ENCODE measurements around the gene STAG1.
A peak's percentile ranks its signal among the peaks of the same experiment; 100 is the strongest.
"Not testable (repeated sequence)": the region's sequence is repeated elsewhere in the genome, so short reads cannot be mapped to it uniquely, and the experiment has no call there.

The STAG1 gene

DNA sequence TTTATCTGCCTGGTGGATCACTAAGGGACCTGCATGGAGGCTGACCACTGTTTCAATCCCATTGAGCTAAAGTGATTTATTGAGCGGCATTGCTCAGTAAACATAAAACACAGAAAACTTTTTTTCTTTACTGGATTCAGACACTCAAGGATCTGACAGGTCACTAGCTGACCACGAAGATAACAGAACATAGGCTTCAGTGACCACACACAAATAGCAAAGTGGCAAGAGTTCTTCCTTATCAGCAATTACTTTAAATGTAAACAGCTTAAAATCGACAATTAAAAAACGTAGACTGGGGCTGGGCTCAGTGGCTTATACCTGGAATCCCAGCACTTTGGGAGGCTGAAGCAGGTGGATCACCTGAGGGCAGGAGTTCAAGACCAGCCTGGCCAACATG is 48.7 kb downstream of the STAG1 start:
- no peak for DNase-seq (ENCODE audit: low read depth)

DNA sequence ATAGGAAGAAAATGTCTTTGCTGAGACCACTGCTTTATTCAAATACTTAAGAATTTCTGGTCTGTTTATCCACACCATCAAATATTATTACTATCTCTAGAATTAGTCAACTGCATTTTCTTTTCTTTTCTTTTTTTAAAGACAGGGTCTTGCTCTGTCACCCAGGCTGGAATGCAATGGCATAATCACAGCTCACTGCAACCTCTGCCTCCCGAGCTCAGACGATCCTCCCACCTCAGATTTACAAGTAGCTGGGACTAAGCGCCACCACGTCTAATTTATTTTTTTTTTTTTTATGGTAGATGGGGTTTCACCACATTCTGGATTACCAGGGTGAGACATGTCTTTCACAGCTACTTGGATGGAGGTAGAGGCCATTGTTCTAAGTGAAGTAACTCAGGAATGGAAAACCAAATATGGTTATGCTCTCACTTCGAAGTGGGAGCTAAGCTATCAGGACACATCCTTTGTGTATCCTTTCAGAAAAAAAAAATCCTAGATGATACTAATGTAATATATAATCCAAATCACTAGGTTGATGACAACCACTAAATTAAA is 52.8 kb downstream of the STAG1 start:
- DNase-seq (ENCODE audit: low read depth) = no peak

DNA sequence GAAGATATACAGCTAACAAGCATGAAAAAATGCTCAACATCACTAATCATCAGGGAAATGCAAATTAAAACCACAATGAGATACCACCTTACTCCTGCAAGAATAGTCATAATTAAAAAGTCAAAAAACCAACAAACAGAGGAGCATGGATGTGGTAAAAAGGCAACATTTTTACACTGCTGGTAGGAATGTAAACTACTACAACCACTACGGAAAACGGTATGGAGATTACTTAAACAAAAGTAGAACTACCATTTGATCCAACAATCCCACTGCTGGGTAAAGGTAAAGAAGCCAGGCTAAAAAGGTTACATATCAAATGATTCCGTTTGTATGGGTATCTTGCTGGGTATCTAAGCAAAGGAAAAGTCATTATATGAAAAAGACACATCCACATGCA is 53.8 kb downstream of the STAG1 start:
- no peak for DNase-seq (ENCODE audit: low read depth)

DNA sequence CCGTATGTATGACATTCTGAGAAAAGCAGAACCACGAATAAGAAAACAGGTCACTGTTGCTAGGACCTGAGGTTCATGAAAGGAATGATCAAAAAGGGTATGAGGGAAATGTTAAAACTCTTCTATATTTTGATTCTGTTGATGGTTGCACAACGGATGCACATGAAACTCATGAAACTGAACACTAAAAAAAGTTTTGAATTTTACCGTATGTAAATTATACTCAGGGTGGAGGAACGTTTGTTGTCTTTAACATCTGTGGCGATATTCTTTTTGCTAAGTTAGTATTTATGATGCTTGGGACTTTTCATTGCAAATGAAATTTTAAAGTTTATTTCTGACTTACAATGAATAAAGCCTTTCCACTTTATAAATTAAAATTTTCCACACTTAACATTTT is 55.4 kb downstream of the STAG1 start:
- no peak for DNase-seq (ENCODE audit: low read depth)

DNA sequence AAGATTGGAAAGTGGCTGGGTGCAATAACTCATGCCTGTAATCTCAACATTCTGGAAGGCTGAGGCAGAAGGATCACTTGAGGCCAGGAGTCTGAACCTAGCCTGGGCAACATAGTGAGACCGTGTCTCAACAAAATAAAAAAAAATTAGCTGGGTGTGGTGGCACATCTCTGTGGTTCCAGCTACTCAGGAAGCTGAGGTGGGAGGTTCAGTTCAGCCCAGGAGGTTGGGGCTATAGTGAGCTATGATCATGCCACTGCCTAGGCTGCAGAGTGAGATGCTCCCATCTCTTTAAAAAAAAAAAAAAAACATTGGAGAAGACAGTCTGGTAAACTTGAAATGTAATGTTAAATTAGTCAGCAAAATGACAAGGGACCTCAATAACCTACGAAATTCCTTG is 57.9 kb downstream of the STAG1 start:
- DNase-seq (ENCODE audit: low read depth) = no peak

DNA sequence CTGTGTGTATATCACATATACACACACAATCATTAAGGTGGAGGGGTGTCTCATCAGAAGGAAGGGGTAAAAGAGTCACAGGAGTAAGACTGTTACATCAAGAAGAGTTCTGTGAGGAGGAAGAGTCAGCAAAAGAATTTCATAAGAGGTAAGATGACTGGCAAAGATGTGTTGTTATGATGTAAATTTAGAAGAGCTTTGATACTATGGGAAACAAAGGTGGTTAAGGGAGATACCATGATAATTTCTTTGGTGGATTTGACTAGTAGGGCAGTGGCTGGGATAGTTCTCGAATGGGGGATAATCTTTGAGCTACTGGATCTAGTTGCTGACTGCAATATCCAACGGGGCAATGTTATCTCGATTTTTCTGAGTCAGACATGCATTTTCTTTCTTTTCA is 61.6 kb downstream of the STAG1 start:
- DNase-seq (ENCODE audit: low read depth) = no peak

DNA sequence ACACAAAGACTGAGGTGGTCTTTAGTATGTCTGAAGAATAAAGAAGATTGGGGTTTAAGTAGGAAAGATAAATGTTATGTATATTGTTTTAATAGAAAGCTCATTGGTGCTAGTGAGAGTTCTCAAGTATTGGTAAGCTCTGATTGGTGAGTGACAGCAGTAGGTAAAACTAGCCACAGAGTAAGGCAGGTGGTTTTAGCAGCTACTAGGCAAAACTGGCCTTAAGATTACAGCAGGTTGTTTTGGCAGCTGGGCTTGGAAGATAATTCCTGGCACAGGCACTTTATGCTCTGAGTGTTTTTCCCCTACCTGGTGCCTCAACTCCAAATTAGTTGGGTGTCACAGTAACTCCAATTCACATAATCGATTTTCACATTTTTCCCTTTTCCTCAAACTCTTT is 66.3 kb downstream of the STAG1 start:
- DNase-seq (ENCODE audit: low read depth) = no peak

DNA sequence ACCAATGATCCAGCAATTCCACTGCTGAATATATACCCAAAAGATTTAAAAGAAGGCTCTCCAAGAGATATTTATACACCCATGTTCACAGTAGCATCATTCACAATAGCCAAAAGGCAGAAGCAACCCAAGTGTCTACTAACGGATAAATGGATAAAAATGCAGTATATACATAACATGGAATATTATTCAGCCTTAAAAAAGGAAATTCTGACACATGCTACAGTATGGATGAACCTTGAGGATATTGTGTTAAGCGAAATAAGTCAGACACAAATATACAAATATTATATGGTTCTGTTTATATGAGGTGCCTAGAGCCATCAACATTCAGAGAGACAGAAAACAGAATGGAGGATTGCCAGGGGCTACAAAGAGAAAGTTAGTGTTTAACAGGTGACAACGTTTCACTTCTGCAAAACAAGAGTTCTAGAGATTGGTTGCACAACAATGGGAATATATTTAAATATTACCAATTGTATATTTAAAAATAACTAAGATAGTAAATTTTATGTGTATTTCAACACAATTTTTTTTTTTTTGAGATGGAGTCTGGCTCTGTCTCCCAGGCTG is 69.4 kb downstream of the STAG1 start:
- no peak for DNase-seq (ENCODE audit: low read depth)

DNA sequence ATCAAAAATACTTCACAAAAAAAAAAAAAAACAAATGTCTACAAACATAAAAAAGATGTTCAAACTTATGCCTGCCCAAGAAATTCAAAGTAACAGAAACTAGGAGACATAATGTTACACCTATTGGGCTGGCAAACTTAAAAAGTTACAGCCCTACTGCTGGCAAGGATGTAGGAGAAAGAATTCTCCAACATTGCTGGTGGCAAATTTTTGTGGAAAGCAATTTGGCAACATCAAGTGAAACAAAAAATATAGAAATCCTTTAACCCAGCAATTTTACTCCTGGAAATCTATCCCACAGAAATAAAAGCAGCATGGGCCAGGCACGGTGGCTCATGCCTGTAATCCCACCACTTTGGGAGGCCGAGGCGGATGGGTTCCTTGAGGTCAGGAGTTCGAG is 73.2 kb downstream of the STAG1 start:
- peak; percentile 22 for DNase-seq (ENCODE audit: low read depth)

DNA sequence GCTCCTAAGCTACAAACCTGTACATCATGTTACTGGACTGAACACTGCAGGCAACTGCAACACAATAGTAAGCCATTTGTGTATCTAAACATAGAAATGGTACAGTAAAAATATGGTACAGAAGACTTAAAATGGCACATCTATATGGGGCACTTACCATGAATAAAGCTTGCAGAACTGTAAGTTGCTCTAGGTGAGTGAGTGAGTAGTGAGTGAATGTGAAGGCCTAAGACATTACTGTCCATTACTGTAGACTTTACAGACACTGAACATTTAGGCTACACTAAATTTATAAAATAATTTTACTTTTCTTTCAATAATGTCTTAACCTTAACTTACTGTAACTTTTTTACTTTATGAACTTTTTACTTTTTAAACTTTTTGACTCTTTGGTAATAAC is 76.2 kb downstream of the STAG1 start:
- no peak for DNase-seq (ENCODE audit: low read depth)

DNA sequence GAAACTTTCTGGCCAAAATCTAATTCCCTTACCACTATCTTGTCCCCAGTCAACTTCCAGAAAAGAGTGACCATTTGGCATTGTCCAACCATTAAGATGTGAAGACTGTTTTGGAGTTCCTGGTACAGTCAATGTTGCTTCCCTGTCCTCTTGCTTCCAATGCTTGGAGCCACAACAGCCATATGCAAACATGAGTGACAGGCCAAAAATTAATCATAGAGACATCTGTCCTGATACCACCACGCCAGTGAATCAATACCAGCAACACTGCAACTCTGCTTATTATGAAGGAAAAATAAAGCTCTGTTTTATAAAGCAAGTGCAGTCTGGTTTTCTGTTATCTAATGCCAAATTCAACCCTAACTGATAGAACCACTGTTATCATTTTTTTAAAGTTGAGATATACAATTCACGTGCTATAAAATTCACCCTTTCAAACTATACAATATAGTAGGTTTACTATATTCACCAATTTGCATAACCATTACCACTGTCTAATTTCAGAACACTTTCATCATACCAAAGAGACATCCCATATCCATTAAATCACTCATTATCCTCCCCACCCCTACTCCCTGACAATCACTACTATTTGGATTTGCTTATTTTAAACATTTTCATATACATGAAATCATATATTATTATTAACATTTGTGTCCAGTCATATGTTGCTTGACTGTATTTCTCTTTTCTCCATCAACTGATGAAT is 76.9 kb downstream of the STAG1 start:
- no peak for DNase-seq (ENCODE audit: low read depth)

DNA sequence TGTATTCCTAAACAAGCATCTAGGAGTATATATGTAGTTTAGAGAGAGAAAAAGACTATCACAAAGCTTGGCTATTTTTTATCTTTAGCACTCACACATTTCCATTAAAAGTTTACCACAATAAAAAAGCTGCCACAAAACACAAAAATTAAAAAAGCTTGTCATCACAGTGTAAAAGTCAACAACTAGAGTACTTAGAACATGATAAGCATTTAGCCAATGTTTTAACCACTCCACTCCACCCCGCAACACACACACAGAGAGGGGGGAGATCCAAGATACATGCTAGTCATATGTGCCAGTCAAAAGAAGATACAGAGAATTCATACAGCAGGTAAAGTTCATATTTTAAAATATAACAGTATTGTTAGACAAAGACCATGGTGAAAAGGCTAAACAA is 79.7 kb downstream of the STAG1 start:
- no peak for DNase-seq (ENCODE audit: low read depth)

DNA sequence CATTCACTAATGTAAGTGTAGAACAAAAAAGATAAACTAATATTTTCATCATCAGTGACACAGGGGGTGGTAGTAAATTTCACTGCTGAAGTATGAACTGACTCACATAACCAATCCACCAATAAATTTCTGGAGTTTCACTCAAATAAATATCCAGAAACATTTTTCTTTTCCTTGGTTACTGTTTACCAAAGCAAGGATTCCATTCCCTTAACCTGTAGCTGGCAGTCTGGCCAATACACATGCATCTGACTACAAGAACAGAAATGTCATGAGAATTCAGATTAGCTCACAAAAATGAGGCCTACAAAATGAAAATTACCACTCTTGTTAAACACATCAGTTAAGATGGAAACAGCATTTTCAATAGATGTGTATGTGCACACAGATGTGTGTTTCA is 80.3 kb downstream of the STAG1 start:
- peak; percentile 64 for DNase-seq (ENCODE audit: low read depth)

DNA sequence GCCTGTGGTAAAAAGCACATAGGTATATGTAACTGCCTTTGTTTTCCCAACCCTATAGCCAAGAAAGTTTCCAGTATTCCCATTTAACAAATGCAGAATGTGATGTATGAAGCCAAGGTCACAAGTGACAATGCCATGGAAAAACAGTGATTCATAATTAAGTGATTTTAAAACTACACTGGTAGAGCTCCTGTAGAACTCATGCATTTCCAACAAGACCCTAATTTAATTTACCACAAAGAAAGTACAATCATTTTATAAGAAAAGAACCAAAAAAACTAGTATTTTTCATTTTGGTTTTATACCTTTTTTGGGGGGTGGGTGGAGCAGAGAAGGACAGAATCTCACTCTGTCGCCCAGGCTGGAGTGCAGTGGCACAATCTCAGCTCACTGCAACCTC is 82.0 kb downstream of the STAG1 start:
- no peak for DNase-seq (ENCODE audit: low read depth)

DNA sequence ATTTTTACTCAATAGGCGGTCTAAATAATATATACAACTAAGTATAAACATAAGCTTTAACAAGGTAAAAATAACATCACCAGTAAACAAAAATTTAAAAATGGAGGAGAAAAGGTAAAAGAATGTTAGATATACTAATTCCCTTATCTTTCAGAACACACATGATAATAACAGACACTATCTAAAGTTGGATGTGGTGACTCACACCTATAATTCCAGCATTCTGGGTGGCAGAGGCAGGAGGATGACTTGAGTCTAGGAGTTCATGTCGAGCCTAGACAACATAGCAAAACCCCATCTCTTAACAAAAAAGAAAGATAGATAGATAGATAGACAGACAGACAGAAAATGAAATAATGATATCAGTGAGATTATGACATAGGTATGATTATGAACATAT is 85.1 kb downstream of the STAG1 start:
- DNase-seq (ENCODE audit: low read depth) = no peak

DNA sequence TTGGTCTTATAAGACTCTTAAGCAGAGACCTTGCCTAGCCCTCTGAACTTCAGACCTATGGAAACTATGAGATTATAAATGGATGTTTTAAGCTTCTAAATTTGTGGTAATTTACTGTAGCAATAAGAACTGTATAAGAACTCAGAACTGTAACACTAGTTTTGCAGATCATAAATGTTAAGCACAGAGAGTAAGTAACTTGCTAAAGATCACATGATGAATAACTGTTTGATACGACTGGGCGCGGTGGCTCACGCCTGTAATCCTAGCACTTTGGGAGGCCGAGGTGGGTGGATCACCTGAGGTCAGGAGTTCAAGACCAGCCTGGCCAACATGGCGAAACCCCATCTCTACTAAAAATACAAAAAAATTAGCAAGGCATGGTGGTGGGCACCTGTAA is 85.9 kb downstream of the STAG1 start:
- DNase-seq (ENCODE audit: low read depth) = not testable (repeated sequence)

DNA sequence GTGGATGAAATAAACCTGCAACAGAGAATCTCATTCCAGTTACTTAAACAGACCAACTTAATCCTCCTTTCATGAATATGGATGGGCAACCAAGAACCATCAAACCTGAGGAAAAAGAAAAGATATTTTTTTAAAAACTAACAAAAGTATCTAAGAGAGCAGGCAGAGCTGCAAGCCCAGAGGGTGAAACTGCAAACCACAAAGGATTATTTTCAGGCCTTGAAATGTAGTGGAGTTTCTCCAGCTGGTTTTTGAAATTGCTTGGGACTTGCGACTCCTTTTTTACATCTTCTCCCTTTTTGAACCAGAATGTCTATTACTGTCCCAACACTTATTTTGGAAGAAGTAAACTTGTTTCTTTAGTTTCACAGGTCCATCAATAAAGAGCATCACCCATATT is 87.4 kb downstream of the STAG1 start:
- no peak for DNase-seq (ENCODE audit: low read depth)

DNA sequence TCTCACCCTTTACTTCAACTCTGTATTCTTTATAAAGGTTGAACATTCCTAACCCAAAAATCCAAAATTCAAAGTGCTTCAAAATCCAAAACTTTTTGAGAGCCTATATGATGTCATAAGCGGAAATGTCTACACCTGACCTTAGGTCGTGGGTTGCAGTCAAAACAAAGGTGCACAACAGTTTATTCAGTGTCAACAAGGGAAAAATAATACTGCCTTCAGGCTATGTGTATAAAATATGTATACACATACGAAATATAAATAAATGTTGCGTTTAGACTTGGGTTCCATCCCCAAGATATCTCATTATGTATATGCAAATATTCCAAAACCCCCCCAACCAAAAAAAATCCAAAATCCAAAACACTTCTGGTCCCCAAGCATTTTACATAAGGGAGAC is 90.9 kb downstream of the STAG1 start:
- no peak for DNase-seq (ENCODE audit: low read depth)

DNA sequence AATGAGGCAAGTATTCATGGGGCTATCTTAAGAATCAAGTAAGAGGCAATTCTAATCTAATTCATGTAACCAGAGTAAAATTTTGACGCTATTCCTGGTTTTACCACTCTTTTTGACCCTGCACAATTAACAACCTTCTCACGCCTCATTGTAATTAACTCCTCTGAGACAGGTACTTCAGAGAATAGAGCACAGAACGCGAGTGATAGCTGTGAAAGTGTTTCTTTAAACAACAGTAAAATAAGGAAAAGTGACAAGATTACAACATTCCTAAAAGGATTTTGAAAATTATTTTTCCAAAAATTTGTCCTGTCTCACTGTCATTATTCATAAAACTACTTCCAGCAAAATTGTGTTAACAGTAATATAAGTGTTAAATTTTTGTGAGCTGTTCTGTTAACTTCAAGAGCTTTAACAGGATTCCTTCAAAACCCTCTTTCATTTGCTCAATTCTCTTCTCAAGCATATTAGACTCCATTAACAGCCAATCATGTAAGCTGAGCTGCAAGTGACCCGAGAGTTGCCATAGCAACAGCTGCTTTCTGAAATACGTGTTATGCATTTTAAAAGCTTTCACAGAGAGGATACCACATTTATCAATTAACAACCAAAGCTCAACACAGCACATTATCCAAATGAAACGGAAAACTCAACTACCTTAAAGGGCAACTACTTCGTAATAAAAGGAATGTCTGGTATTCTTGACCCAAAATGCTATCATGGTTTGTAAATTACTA is 93.1 kb downstream of the STAG1 start:
- DNase-seq (ENCODE audit: low read depth) = peak; percentile 47

DNA sequence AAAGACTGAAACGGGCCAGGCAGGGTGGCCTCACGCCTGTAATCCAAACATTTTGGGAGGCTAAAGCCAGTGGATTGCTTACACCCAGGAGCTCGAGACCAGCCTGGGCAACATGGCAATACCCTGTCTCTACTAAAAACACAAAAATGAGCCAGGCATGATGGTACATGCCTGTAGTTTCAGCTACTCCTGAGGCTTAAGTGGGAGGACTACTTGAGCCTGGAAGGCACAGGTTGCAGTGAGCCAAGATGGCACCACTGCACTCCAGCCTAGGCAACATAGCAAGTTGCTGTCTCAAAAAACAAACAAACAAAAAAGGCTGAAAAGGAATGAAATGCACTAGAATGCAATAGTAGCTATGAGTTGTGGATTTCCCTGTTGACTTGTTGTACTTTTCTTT is 94.7 kb downstream of the STAG1 start:
- no peak for DNase-seq (ENCODE audit: low read depth)

DNA sequence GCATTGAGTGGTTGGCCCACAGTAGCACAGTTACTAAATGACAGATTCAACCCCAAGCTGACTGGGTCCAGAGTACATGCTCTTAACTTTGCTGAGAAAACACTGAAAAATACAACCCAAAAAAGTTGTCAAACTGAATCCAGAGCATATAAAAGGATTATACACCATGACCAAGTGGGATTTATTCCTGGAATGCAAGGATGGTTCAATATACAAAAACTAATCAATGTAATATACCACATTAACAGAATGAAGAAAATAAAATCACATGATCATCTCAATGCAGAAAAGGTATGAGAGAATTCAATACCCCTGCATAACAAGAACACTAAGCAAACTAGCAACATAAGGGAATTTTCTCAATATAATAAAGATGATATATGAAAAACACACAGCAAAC is 98.5 kb downstream of the STAG1 start:
- no peak for DNase-seq (ENCODE audit: low read depth)

DNA sequence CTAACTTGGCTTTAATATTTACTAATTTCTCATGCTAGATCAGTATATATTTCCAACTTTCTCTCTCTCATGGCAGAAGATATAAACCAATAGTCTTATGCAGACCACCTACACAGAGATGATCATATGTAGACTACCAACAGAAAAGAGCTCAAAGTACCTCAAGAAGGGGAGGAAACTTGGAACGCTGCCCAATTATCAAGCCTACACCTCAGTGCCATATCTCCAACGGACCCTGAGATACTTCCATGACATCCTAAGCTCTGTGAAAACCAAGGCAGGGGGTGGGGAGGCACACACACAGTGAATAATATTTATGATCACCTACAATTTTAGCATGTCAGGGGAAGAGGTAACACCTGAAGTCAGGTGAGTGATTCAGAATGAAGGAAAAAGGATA is 100.6 kb downstream of the STAG1 start:
- no peak for DNase-seq (ENCODE audit: low read depth)

DNA sequence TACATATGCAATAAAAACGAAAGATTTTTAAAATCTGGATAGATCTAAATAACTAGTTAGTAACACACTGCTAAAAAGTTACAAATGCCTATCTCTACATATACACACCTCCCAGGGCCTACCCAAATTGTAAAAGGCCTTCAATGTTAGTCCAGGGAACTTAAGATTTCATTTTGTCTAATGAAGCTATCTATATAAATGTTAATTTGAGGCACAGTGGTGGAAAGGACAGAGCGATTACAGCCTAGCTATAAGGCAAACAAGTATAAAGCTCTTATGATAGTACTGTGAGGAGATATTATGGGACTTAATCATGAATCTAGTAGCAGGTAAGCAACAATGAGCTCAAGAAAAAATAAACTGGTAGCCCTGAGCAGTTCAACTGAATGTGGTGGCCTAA is 101.7 kb downstream of the STAG1 start:
- DNase-seq (ENCODE audit: low read depth) = no peak

Data from GM04503 (cell line).